HL-60/S4 (cell line): ENCODE data around the gene RABIF.
"Not testable (repeated sequence)": the region's sequence is repeated elsewhere in the genome, so short reads cannot be mapped to it uniquely, and the experiment has no call there.

Source experiments
- in situ Hi-C: fragments of 300-500 bp; cut with MboI; formaldehyde crosslinking; loops from 2 replicates; pipeline ENCODE4 v1.14.3; 2022; ENCODE audit warnings: low sequenced_read_pairs

RABIF gene

GRCh38 chr1:202835548-202836072 is 53.3 kb downstream of the RABIF start:
- in situ Hi-C loops, result no loop called here

- in situ Hi-C loops, result no loop called here
These were observed 54.0 kb downstream of the RABIF start for GRCh38 chr1:202834771-202835547.

- in situ Hi-C loops, result no loop called here
These were observed 57.0 kb downstream of the RABIF start for GRCh38 chr1:202831906-202832305.

DNA sequence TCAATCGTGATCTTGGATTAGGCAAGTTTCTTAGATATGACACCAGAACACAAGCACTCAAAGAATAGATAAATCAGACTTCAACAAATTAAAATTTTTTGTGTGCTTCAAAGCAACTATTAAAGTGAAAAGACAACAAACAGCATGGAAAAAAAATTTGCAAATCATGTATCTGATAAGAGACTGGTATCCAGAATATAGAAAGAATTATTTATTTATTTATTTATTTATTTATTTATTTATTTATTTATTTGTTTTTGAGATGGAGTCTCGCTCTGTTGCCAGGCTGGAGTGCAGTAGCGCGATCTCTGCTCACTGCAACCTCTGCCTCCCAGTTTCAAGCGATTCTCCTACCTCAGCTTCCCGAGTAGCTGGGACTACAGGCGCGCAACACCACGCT is 59.7 kb downstream of the RABIF start:
- in situ Hi-C loops, result not testable (repeated sequence)
